ENCODE results near the gene AGR2. TPM values are rescaled to one million over a fixed set of nuclear protein-coding genes. Genes with fewer than 3 reads are reported as not detected.
"Not testable (repeated sequence)": the region's sequence is repeated elsewhere in the genome, so short reads cannot be mapped to it uniquely, and the experiment has no call there.

Gene AGR2
- total RNA-seq (not detected in 2 replicates), polyA plus RNA-seq (not detected in 2 replicates), polyA minus RNA-seq (ENCODE audit: low replicate concordance) (not detected in 2 replicates)
- not detected in 2 replicates for polyA plus RNA-seq (2012)

DNA sequence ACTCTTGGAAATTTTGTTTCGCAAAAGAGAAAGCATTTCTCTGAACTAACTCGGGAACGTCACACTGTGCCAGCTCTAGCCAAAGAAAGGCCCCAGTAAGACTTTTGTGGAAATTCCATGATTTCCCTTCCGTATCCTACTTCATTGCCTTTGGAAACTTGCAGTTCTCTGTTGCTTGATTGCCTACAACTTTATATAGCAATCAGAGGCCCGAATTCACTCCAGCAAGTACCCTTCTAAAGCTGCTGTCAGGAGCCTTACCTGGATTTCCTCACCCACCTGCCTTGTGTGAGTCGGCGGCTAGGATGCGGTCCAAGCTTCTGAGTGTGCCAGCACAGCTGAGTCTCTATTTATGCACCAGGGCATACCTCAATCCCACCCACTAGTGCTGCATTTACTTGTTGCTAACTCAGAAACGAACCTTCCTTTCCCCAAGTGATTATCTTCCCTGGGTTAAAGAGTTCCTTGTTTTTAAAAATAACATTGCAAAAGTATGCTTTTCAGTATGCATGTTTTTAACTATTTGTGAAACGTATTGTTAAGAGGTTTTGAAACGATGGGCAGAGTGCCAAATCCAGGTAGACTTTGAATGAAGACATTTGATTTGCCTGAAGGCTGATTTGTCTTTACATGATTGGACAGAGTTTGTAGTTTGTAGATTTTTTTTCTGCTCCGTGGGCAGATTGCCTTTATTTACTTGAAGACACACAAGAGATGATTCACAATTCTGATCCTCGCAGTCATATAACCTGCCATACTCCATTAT, at the start of gene AGR2:
Gene AGR2 (minus strand): TSS at position 326 of the 766 bp plus-strand sequence. CDS start 3,203 bp downstream, outside the sequence.
- Histone ChIP-seq H3K4me2 (ENCODE audit: extremely low read depth, insufficient read depth, low read length) (no peak within 1 kb of the TSS), H3K27ac (ENCODE audit: insufficient read depth, low read length) (no peak within 1 kb of the TSS), H3K9ac (ENCODE audit: insufficient read depth, low read length) (no peak within 1 kb of the TSS), H3K36me3 (ENCODE audit: control insufficient read depth, insufficient read depth, low read length) (no peaks in the 10 kb centered on the region), H3K4me1 (ENCODE audit: control insufficient read depth, extremely low read depth, insufficient read depth, low read length) (no peaks in the 10 kb centered on the region), H3K79me2 (ENCODE audit: control insufficient read depth, insufficient read depth, low read length) (no peaks in the 10 kb centered on the region), H3K9me3 (ENCODE audit: control insufficient read depth, insufficient read depth, low read depth, low read length) (no peaks in the 10 kb centered on the region), H4K20me1 (ENCODE audit: control insufficient read depth, extremely low read depth, insufficient read depth, low read length) (no peaks in the 10 kb centered on the region), H3K4me3 (replicated peaks in 1 of 4; ENCODE audit: control extremely low read depth in 1 of 4, insufficient read depth in 1 of 4, low read depth in 3 of 4, low read length in 4 of 4) (no peak within 1 kb of the TSS), H3K27me3 (ENCODE audit: control insufficient read depth, insufficient read depth, low read length) (no peaks in the 10 kb centered on the region), H2AFZ (ENCODE audit: low read length) (no peak within 1 kb of the TSS)
- no peak for DNase-seq (ENCODE audit: low read depth in 2 of 2)
- TF ChIP-seq CTCF (conservative IDR thresholded peaks at IDR 0.05 in 1 of 2, IDR thresholded peaks at IDR 0.05 in 1 of 2; ENCODE audit: low read depth in 1 of 2, low read length in 2 of 2) (no peak), EZH2 (IDR thresholded peaks at IDR 0.05; ENCODE audit: low read length, missing control alignments) (no peak)

GRCh38 chr7:16853189-16853588, 48.4 kb upstream of the AGR2 start:
- not testable (repeated sequence) for H2AFZ ChIP-seq (ENCODE audit: low read length); H4K20me1 ChIP-seq (ENCODE audit: control insufficient read depth, extremely low read depth, insufficient read depth, low read length); H3K27me3 ChIP-seq (ENCODE audit: control insufficient read depth, insufficient read depth, low read length); H3K36me3 ChIP-seq (ENCODE audit: control insufficient read depth, insufficient read depth, low read length); H3K9ac ChIP-seq (ENCODE audit: insufficient read depth, low read length); H3K27ac ChIP-seq (ENCODE audit: insufficient read depth, low read length); DNase-seq (ENCODE audit: low read depth in 2 of 2); H3K4me3 ChIP-seq (replicated peaks in 1 of 4; ENCODE audit: control extremely low read depth in 1 of 4, insufficient read depth in 1 of 4, low read depth in 3 of 4, low read length in 4 of 4); H3K4me2 ChIP-seq (ENCODE audit: extremely low read depth, insufficient read depth, low read length); H3K9me3 ChIP-seq (ENCODE audit: control insufficient read depth, insufficient read depth, low read depth, low read length); H3K79me2 ChIP-seq (ENCODE audit: control insufficient read depth, insufficient read depth, low read length); H3K4me1 ChIP-seq (ENCODE audit: control insufficient read depth, extremely low read depth, insufficient read depth, low read length)

DNA sequence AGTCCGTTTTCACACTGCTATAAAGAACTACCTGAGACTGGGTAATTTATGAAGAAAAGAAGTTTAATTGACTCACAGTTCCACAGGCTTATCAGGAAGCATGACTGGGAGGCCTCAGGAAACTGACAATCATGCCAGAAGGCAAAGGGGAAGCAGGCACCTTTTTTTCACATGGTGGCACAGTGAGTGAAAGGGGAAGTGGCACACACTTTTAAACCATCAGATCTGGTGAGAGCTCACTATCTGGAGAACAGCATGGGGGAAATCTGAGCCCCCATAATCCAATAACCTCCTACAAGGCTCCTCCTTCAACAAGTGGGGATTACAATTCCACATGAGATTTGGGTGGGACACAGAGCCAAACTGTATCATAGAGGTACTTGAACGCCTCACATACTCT, 47.0 kb upstream of the AGR2 start:
- Histone ChIP-seq H3K4me1 (ENCODE audit: control insufficient read depth, extremely low read depth, insufficient read depth, low read length) (no peaks in the 10 kb centered on the region), H3K9ac (ENCODE audit: insufficient read depth, low read length) (no peak overlapping the region), H3K27me3 (ENCODE audit: control insufficient read depth, insufficient read depth, low read length) (no peaks in the 10 kb centered on the region), H3K79me2 (ENCODE audit: control insufficient read depth, insufficient read depth, low read length) (no peaks in the 10 kb centered on the region), H4K20me1 (ENCODE audit: control insufficient read depth, extremely low read depth, insufficient read depth, low read length) (no peaks in the 10 kb centered on the region), H3K9me3 (ENCODE audit: control insufficient read depth, insufficient read depth, low read depth, low read length) (no peaks in the 10 kb centered on the region), H3K4me3 (replicated peaks in 1 of 4; ENCODE audit: control extremely low read depth in 1 of 4, insufficient read depth in 1 of 4, low read depth in 3 of 4, low read length in 4 of 4) (no peak overlapping the region), H3K4me2 (ENCODE audit: extremely low read depth, insufficient read depth, low read length) (no peak overlapping the region), H3K36me3 (ENCODE audit: control insufficient read depth, insufficient read depth, low read length) (no peaks in the 10 kb centered on the region), H3K27ac (ENCODE audit: insufficient read depth, low read length) (no peak overlapping the region), H2AFZ (ENCODE audit: low read length) (no peak overlapping the region)
- DNase-seq (ENCODE audit: low read depth in 2 of 2) = no peak
- TF ChIP-seq CTCF (conservative IDR thresholded peaks at IDR 0.05 in 1 of 2, IDR thresholded peaks at IDR 0.05 in 1 of 2; ENCODE audit: low read depth in 1 of 2, low read length in 2 of 2) (no peak), EZH2 (IDR thresholded peaks at IDR 0.05; ENCODE audit: low read length, missing control alignments) (no peak)
